Cerebellar nuclear complex (tissue), 1 donor: ENCODE results near the gene IQCE.
"Not testable (repeated sequence)": the region's sequence is repeated elsewhere in the genome, so short reads cannot be mapped to it uniquely, and the experiment has no call there.

Source experiments
- DNase-seq, 2 experiments: peaks; one replicate each; lab custom pipeline; 2025; lab: John Stamatoyannopoulos, UW

Gene IQCE

DNA sequence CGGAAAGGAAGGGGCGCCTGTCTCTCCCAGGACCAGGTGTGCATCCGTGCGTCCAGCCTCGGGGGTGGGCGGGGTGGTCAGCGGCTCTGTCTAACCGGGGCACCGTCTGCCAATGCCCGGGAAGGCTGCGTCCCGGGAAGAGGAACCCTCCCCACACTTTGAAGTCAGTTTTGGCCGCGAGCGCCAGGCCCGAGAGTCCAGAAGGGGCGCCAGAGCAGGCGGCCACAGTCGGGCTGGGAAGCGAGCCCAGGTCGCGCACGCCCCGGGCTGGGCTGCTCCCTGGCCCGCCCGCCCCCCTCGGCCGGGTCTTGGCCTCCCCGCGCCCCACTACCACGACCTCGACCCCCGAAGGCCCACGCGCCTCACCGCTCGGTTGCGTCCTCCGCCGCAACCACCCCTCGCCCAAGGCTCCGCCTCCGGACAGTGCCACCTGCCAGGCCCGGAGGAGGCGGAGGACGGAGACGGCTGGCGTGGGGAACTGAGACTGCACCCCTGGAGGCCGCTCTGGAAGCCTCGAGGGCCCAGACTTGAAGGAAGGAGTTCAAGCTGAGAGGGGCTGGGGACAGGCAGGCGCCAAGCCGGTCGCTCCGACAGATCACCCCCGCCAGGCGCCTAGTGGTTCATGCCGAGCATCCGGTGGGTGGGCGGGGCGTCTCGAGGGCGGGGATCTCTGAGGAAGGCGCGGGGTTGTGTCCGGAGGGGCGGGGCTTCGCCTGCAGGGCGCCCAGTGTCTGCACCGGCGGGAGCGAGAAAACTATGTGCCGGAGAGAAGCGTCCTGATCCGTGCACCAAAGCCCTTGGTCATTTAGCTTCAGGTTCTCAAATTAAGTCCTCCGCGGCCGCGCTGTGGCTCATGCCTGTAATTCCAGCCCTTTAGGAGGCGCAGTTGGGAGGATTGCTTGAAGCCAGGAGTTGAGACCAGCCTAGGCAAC lies 3.4 kb upstream of the IQCE start, which contains the start of gene BRAT1:
Gene BRAT1, minus strand, starts transcription at position 404 of the 932 bp plus-strand sequence. CDS start 1,093 bp downstream, outside the sequence.
- peak; percentile 55 to 71 for DNase-seq

DNA sequence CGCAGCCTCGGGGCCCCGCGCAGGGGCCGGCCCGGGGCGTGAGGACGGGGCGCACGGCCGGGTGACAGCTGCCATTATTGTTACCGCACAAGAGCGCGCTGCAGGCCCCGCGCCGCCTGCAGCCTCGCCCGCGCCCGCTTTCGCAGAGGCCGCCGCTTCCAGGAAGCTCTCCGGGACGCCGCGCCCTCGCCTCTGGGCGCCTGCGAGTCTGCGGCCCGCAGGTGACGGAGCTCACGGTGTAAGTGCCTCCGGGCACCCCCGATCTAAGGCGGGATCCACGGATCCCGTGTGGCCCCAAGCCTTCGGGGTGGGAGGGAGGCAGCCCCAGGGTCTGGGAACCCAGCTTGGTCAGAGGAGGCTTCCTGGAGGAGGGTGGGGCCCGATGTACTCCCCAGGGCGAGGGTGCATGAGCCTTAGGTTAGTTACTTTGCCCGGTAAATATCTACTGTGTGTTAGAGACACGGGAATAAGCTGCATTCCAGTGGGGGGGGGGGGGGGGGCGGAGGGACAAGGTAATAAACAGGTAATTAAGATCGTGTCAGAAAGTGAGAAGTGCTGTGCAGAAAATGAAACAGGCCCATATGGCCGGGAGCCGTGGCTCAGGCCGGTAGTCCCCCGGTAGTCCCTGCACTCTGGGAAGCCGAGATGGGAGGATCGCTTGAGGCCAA lies 638 bp downstream of the IQCE start:
- no peak for DNase-seq

DNA sequence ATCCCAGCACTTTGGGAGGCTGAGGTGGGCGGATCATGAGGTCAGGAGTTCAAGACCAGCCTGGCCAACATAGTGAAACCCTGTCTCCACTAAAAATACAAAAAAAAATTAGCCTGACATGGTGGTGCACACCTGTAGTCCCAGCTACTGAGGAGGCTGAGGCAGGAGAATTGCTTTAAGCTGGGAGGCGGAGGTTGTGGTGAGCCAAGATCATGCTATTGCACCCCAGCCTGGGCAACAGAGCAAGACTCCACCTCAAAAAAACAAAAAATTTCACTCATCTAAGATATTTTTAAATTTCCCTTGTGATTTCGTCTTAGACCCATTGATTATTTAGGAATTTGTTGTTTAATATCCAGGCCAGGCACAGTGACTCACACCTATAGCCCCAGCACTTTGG lies 5.2 kb downstream of the IQCE start:
- not testable (repeated sequence) for DNase-seq

DNA sequence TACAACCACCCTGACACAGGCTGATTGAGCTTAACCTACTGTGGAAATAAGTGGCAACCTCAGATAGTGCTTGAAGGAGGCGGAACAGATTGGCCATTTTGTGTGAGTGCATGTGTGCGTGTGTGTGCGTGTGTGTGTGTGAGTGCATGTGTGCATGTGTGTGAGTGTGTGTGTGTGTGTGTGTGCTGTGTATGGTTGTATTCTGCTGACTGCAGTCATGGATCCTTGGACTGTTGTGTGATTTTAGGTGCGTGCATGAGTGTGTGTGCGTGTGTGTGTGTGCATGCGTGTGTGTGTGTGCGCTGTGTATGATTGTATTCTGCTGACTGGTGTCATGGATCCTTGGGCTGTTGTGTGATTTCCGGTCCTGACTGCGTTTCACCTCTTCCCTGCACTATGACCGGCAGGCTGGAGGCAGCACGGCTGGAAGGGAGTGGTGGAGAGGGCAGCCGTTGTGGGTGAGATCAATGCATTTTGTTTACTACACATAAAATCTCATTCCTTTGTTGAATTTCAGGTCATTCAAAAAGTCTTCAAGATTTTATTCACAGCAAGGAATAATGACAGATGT lies 6.3 kb downstream of the IQCE start:
- no peak for DNase-seq

DNA sequence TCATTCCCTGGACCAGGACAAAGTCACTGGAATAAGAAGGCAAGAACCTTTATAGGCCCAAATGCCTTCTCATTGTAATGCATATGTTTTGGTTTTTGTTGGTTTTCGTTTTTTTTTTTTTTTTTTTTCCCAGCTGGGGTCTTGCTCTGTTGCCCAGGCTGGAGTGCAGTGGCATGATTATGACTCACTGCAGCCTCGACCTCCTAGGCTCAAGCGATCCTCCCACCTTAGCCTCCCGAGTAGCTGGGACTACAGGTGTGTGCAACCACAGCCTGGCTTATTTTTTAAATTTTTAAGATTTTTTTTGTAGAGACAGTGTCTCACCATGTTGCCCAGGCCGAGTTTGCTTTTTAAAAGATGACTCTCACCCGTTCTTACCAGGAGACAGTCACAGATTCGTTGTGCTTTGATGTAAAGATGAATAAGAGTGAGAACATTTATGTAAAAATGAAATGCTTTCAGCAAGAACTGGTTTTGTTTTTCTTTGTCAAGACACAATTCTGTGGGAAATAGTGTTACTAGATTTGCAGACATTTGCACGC lies 7.6 kb downstream of the IQCE start:
- DNase-seq, result no peak

DNA sequence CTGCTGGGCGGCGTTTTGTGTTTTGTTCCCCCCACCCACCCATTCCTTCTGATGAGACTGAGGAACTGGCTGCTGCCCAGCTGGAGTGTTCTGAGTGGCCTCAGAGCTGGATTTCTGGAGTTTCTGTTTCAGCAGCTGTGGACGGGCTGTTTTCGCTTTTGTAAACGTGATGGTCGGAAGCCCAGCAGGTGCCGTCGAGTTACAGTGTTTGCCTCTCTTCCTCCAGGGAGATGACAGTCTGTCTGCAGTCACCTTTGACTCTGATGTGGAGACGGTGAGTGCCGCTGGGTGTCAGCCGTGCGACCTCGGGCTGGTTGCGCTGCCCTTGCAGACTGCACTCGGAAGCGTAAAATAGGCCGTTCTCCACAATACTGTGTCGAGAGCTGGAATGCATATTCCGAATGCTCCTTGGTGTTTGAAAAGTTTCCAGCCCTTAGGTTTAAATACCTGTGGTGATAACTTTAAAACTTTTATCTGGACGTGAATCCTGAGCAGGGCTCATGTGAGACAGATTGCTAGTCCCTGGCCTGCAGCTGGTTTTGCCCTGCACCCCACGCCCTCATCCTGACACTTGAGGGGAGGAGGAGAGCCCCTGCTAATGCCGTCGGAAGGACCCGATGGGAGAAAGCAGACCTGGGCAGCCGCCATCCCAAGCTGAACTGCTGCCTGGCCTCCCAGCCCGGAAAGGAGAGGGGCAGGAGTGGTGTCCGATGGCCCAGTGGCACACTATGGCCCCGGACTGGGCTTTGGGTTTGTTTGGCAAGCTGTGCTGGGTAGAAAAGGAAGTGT lies 8.3 kb downstream of the IQCE start:
- DNase-seq, result no peak

DNA sequence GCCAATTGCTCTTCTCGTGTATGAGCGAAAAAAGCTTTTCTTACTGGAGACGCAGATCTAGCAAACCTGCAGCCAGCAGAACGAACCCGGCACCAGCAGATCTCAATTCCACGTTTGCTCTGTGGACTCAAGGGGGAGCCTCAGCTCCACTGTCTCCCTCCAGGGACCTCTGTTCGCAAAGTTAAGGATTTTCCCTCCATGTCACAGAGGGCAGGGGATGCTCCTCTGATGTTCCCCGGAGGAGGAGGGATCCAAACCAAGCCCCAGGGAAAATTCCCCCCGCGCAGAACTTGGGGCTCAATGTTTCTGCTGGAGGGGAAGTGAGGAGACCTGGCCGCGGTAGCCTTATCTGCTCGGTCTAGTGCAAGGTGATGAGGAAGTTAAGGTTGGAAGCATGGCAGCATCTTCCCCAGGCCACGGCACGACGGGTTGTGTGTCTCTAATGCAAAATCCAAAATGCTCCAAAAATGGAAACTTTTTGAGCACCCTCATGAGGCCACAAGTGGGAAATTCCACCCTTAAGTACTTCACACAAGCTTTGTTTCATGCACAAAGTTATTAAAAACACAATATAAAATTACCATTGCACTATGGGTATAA lies 9.0 kb downstream of the IQCE start:
- DNase-seq, result peak; percentile 8 to 13

DNA sequence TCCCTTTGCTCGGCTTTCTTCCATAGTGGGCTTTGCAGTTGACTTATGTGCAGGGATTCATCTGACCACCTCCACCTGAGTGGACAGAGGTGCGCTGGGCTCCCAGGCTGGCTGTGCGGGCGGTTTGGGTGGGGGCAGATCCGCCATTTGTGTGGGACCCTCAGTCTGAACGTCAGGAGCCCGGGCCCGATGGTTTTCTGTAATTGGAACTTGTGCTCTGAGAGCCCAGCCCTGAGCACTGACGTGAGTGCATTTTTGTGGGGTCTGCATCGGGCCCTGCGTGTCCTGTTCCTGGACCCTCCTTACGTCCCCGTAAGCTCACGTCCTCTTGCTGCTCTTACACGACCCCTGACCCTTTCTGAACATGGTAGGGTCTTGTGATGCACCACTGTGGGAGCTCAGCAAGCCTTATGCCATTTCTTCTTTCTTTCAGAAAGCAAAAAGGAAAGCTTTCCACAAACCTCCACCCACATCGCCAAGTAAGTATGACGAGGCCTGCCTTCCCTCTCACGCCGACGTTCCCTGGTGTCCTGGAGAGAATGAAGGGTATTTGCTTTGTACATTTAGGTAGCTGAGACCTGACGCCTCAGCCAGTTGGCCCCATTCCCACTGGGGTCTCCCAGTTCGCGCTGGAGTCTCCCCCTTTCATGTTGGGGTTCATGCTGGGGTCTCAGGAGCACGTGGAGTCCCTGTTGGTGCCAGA lies 9.9 kb downstream of the IQCE start:
- no peak for DNase-seq

DNA sequence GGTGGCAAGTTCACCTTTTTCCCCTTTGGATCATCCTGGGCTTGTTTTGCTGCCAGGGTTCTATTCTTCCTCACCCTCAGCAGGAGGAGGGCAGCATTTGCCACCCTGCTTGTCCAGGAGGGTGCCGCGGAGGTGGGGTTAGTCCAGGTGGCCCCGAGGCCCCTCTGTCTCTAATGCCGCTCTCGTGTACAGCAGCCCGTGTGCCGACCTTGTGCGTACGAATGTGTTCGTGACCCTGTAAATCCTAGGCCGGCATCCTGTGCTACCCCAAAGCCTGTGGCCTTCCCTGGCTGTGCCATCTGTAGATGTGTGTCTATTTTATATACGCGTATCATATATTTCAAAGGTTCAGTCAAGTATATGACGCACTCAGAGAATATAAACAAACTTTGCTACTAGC lies 10.6 kb downstream of the IQCE start:
- no peak for DNase-seq

DNA sequence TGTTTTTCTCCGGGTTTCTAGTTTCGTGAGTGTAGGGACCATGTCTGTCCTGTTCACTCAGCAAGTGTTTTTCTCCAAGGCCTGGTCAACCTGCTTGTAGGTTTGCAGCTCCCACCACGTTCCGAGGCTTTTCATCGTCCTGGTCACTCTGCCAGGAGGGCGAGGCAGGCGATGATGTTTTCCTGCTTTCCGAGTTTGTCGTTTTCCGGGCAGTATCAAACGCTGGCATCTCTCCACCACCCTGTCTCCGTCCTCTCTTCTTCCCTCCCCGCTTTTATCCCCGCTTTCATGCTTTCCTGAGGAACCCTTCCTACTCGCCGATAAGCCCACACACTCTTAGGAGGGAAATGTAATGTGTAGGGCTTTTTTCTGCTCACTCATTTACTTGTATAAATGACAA lies 11.2 kb downstream of the IQCE start:
- no peak for DNase-seq

DNA sequence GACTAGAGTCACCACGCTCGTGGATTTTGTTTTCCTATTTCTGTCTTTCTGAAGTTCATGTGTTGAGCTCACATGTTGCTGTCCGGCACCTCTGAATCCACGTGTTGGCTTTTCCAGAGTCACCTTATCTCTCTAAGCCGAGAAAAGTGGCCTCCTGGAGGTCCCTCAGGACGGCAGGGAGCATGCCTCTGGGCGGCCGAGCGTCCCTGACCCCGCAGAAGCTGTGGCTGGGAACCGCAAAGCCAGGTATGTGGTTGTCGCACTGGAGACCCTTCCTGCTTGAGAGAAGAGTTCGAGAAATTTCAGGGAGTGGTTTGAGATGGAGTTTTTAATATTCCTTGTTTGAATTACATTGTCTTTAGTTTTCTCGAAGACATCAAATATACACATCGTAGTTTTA lies 12.6 kb downstream of the IQCE start:
- no peak for DNase-seq

DNA sequence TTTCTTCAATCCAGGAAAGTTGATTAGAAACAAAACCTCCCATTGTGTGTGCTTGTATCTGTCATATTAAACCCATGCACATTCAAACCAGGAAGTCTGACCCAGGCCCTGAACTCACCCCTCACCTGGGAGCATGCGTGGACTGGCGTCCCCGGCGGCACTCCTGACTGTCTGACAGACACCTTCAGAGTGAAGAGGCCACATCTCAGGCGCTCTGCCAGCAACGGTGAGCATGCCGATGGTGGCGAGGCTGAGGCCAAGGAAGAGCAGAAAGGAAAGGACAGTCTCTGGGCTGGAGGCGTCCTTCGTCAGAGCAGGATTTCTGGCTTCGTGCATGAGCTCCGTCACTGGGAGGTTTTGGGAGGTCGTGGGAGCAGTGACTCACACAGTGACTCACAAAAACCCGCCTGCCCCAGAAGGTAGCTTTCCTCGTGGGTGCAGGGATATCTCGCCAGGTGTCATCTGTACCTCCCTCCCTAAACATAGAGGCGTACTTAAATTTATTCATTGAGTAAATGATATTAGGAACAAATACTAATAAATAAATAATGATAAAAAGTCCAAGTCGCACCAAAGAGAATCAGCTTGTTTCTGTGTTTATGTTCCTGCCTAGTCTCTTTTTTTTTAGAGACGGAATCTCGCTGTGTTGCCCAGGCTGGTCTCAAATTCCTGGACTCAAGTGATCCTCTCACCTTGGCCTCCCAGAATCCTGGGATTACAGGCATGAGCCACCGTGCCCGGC lies 13.5 kb downstream of the IQCE start:
- no peak for DNase-seq

DNA sequence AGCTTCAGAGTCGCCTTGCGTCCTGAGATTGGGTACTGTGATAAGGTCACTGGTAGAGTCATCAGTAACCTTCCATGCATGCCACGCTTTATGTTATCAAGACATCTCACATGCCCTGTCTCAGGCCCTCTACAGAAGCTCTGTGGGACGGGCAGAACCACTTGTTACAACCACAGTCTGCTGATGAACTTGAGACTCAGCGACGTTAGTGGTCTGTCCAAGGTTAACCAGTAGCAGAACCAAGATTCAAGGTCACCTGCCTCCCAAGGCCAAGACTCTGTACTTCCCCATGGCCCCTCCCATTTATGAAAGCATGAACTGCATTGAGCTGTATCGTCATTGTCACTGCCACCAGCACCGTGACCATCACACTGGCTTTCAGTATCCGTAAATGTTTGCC lies 15.0 kb downstream of the IQCE start:
- DNase-seq, result no peak

DNA sequence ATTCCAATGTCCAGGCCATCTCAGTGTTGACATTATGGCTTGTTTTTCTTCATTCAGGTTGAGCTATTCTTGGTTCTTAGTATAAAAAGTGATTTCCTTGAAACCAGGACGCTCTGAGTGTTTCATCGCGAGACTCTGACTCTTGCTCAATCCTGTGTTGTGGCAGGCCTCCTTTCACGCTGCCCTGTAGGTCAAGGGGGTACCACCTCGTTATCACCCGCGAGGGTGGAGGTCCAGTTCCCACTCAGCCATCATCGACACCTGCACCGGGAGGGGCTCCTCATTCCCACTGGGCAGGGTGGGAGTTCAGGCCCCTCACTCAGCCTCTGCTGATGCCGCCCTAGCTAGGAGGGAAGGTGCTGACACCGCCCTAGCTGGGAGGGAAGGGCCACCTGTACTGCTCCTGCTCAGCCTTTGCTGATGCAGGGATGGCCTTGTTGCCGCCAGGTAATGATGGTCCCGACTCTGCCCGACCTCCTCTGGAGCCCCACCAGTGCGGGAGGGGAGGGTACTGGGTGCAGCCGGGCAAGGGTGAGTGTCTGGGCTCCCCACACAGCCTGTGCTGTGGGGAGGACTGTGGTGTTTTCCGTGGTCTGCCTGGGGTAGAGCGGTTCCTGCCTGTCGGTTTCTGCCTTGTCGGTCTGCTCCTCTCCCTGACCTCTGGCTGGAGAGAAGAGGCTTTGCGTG lies 16.4 kb downstream of the IQCE start:
- no peak for DNase-seq

DNA sequence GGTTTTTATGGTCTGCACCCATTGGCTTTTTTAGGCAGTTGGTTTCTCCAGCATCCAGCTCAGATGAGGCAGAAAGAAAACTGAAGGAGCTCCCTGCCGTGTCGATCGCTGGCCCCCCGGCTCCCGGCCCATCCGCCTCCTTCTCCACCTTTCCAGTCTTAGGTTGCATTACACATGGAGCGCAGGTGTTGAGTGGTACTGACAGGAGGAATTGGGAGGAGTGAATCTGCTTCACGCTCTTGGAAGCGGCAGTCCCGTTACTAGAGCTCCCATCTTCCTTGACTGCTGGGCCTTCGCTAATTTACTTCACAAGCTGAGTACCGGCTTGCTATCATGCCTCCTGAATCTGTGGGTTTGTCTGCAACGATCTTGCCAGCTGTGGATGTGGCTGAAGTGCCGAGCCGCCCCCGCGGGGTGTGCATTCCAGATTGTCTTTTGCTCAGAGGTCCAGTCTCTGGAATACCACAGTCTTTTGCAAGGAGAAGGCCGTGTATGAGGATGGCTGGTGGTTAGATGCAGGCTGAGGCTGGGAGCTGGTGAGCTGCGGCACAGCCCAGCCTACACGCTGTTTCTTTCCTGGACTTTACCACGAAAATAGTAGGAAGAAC lies 17.1 kb downstream of the IQCE start:
- DNase-seq, result no peak

DNA sequence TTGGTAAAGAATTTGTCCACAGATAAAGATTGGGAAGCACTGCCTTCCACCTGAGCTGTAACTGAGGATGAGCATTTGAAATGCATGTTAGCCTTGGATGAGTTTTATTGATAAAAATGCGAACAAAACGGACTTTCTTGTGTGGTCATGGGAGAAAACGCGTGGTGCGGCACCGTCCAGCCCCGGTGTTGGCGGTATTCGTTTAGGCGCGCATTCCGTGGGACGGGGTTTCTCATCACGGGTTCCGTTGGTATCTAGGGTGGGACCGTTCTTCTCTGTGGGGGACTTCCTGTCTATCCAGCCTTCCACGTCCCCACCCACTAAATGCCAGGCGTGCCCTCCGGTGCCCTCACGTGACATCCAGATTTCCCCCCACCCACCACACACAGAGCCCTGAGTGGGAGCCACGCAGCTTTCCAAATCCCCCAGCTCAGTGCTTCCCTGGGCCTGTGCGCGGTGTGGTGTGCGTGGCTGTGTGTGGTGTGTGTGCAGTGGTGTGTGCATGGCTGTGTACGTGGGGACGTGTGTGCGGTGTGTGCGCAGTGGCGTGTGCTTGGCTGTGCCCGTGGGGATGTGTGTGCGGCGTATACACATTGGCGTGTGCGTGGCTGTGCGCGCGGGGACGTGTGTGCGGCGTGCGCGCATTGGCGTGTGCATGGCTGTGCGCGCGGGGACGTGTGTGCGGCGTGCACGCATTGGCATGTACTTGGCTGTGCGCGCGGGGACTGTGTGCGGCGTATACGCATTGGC lies 18.1 kb downstream of the IQCE start:
- no peak for DNase-seq

DNA sequence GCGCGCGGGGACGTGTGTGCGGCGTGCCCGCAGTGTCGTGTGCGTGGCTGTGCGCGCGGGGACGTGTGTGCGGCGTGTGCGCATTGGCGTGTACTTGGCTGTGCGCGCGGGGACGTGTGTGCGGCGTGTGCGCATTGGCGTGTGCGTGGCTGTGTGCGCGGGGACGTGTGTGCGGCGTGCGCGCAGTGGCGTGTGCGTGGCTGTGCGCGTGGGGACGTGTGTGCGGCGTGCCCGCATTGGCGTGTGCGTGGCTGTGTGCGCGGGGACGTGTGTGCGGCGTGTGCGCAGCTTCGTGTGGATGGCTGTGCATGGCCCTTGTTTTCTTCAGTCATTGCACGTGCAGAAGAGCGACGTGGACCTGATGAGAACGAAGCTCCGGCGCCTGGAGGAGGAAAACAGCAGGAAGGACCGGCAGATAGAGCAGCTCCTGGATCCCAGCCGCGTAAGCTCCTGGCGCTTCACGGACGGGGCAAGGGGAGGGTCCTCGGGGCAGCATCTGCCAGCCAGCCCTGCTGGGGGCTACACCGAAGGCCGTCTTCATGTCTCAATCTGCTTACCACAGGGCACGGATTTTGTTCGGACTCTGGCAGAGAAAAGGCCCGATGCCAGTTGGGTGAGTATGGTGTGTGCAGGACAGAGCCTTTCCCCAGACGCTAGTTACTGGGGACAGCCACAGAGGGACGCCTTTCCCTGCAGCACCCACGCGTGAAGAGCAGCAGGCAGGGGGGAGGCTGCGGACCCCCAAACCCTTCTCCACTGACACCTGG lies 19.3 kb downstream of the IQCE start:
- no peak for DNase-seq
